PFSK-1 (cell line): ENCODE data around the gene TCEAL5.

Experiments used
- FOXP2 ChIP-seq: optimal IDR thresholded peaks from 2 replicates; pipeline ENCODE3; 2011; ENCODE audit warnings: borderline replicate concordance, control low read depth, inconsistent platforms; ENCODE audit not compliant: insufficient read depth; ENCODE audit errors: extremely low read length, extremely low read depth
- POLR2AphosphoS5 ChIP-seq: IDR thresholded peaks from 2 replicates; pipeline ENCODE4 v1.6.1; 2012; ENCODE audit warnings: low read depth, mild to moderate bottlenecking, control low read depth, low read length, moderate library complexity
- SIN3A ChIP-seq: IDR thresholded peaks from 2 replicates; pipeline ENCODE4 v1.6.1; 2012; ENCODE audit warnings: mild to moderate bottlenecking, low read length, moderate library complexity, borderline replicate concordance; ENCODE audit not compliant: insufficient read depth
- TAF1 ChIP-seq: IDR thresholded peaks from 2 replicates; pipeline ENCODE4 v1.6.1; 2012; ENCODE audit warnings: low read length, control low read depth, borderline replicate concordance; ENCODE audit not compliant: insufficient read depth
- TF ChIP-seq, protein P1 (sequence below), 2 experiments: IDR thresholded peaks; 2 replicates each; pipeline versions ENCODE4 v1.6.1 to v1.8.0; 2011 to 2012; ENCODE audit warnings: low read depth in 2 of 2, low read length in 2 of 2, control low read depth in 1 of 2, inconsistent platforms in 1 of 2, mild to moderate bottlenecking in 1 of 2, moderate library complexity in 1 of 2; ENCODE audit not compliant: insufficient read depth in 1 of 2

The TCEAL5 gene

DNA sequence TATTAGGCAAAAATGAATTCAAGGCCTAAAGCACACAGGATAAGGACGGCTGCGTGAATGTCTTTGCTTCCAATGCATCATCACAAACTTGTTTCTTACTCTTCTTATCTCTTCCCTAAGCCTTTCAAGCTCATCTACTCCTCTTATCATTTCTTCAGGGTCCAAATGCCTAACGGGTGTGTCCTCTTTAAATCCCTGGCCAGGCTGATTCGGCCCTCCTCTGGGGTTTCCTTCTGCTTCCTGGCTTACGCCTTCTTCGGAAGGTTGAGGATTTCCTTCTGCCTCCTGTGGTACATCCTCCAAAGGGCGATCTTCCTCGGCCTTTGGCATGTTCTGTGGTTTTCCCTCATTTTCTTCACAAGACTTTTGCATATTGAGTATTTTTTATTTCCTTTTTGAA is 22.9 kb downstream of the TCEAL5 start:
- TF ChIP-seq TAF1, result no peak
- TF ChIP-seq SIN3A, result no peak
- TF ChIP-seq FOXP2, result no peak
- TF ChIP-seq, protein P1, sequence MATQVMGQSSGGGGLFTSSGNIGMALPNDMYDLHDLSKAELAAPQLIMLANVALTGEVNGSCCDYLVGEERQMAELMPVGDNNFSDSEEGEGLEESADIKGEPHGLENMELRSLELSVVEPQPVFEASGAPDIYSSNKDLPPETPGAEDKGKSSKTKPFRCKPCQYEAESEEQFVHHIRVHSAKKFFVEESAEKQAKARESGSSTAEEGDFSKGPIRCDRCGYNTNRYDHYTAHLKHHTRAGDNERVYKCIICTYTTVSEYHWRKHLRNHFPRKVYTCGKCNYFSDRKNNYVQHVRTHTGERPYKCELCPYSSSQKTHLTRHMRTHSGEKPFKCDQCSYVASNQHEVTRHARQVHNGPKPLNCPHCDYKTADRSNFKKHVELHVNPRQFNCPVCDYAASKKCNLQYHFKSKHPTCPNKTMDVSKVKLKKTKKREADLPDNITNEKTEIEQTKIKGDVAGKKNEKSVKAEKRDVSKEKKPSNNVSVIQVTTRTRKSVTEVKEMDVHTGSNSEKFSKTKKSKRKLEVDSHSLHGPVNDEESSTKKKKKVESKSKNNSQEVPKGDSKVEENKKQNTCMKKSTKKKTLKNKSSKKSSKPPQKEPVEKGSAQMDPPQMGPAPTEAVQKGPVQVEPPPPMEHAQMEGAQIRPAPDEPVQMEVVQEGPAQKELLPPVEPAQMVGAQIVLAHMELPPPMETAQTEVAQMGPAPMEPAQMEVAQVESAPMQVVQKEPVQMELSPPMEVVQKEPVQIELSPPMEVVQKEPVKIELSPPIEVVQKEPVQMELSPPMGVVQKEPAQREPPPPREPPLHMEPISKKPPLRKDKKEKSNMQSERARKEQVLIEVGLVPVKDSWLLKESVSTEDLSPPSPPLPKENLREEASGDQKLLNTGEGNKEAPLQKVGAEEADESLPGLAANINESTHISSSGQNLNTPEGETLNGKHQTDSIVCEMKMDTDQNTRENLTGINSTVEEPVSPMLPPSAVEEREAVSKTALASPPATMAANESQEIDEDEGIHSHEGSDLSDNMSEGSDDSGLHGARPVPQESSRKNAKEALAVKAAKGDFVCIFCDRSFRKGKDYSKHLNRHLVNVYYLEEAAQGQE (IDR thresholded peaks at IDR 0.05; ENCODE audit: insufficient read depth in 1 of 2, low read depth in 2 of 2, low read length in 2 of 2), result no peak
- no peak for TF ChIP-seq POLR2AphosphoS5

- no peak for TF ChIP-seq SIN3A
These were observed 25.6 kb downstream of the TCEAL5 start for GRCh38 chrX:103250977-103251376.

- TF ChIP-seq FOXP2 (no peak), SIN3A (no peak), TAF1 (no peak), POLR2AphosphoS5 (no peak)
- TF ChIP-seq, protein P1 (IDR thresholded peaks at IDR 0.05; ENCODE audit: insufficient read depth in 1 of 2, low read depth in 2 of 2, low read length in 2 of 2), result no peak
These were observed 26.7 kb downstream of the TCEAL5 start for GRCh38 chrX:103249805-103250204.

GRCh38 chrX:103248553-103248952 is 28.0 kb downstream of the TCEAL5 start:
- TF ChIP-seq, protein P1 (IDR thresholded peaks at IDR 0.05; ENCODE audit: insufficient read depth in 1 of 2, low read depth in 2 of 2, low read length in 2 of 2), result no peak
- TF ChIP-seq FOXP2 (no peak), SIN3A (no peak), TAF1 (no peak), POLR2AphosphoS5 (no peak)

DNA sequence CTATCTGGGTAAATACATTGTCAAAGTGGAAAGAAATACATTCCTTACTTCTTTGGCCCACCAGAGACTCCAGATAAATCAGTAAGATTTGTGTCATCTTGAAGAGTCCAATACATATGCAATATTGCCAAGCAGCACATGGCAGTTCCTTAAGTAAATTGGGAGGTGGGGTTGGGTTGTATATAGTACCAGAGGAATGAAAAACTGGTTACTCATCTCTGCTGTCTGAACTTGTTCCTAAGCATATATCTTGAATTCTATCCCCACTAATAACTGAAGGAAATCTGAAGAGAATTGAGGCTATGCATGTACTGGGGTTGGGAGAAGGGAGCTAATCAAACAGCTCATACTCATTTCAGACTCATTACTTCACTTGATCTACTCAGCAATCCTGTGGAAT is 36.4 kb downstream of the TCEAL5 start:
- TF ChIP-seq SIN3A (no peak), POLR2AphosphoS5 (no peak), TAF1 (no peak), FOXP2 (no peak)
- TF ChIP-seq, protein P1 (IDR thresholded peaks at IDR 0.05; ENCODE audit: insufficient read depth in 1 of 2, low read depth in 2 of 2, low read length in 2 of 2), result no peak
